Chondrocyte (in vitro differentiated cells): Measurements from ENCODE around the gene COL5A1. TPM values are rescaled to one million over a fixed set of nuclear protein-coding genes. Genes with fewer than 3 reads are reported as not detected.

Source experiments
- DNase-seq: peaks from one replicate; pipeline ENCODE4 v3.0.0; 2021; ENCODE audit warnings: mixed read lengths, low spot score
- H3K27ac Mint-ChIP-seq: one replicate; pipeline ENCODE4 v1.8.0; 2021; ENCODE audit warnings: mild to moderate bottlenecking, moderate library complexity, mixed read lengths; ENCODE audit not compliant: unreplicated experiment
- H3K27me3 Mint-ChIP-seq: 2 replicates; pipeline ENCODE4 v1.8.0; 2021; ENCODE audit warnings: low read depth, mixed read lengths
- H3K36me3 Mint-ChIP-seq: 2 replicates; pipeline ENCODE4 v1.8.0; 2021; ENCODE audit warnings: low read depth, mixed read lengths
- H3K4me1 Mint-ChIP-seq: 2 replicates; pipeline ENCODE4 v1.8.0; 2021; ENCODE audit warnings: low read depth, mild to moderate bottlenecking, mixed read lengths
- H3K4me3 Mint-ChIP-seq: one replicate; pipeline ENCODE4 v1.8.0; 2021; ENCODE audit warnings: mild to moderate bottlenecking, moderate library complexity, mixed read lengths; ENCODE audit not compliant: unreplicated experiment
- H3K9me3 Mint-ChIP-seq: 2 replicates; pipeline ENCODE4 v1.8.0; 2021; ENCODE audit warnings: low read depth, mixed read lengths
- total RNA-seq: library from RNA; stranded (reverse); gene quantifications from 3 replicates; pipeline ENCODE4 v1.2.1, GENCODE V29; 2021
- TF ChIP-seq, protein P1 (sequence below): fragments of 200-600 bp; sonication (generic); IDR thresholded peaks from 2 replicates; pipeline ENCODE4 v1.5.0; 2021; ENCODE audit warnings: antibody characterized with exemption, mild to moderate bottlenecking, moderate library complexity

COL5A1 gene
- total RNA-seq, 1 donor from 2014 or later: 2,235 TPM

DNA sequence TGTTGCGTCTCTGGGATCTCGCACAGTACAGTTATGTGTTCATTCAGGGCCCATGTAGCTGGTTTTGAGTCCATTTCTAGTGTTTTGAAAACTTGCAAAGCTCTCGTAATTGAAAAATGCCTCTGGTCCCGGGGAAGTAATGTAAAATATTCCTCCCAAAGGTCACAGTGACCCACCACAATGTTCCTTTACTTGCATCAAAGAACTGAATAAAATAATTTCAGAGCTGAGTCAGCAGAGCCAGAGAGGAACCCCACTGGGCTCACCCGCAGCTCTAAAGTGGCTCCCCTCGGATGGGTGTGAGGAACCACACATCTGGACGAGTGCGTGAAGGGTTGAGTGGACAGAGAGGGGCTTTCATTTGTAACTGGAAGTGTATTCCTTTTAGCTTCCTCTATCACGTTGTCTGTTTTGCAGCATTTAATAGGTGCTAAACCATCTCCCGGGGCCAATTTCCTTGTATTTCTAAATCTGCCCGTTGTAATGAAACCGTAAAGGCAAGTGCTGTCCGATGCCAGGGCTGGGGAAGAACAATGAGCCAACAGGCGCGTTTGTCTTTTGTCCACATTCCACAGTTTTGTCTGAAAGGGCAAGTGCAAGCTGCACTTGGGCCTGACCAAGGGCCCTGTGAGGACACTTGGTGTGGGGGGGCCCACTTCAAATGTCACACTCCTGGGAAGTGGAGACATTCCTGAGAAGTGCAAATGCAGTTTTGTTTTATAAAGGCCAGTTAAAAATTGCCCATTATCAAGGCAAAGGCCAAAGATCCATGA lies 29.9 kb downstream of the COL5A1 start:
- Mint-ChIP-seq H3K27me3 (no peaks in the 10 kb centered on the region), H3K4me1 (peaks cover 95% of the 10 kb centered on the region)
- TF ChIP-seq, protein P1, sequence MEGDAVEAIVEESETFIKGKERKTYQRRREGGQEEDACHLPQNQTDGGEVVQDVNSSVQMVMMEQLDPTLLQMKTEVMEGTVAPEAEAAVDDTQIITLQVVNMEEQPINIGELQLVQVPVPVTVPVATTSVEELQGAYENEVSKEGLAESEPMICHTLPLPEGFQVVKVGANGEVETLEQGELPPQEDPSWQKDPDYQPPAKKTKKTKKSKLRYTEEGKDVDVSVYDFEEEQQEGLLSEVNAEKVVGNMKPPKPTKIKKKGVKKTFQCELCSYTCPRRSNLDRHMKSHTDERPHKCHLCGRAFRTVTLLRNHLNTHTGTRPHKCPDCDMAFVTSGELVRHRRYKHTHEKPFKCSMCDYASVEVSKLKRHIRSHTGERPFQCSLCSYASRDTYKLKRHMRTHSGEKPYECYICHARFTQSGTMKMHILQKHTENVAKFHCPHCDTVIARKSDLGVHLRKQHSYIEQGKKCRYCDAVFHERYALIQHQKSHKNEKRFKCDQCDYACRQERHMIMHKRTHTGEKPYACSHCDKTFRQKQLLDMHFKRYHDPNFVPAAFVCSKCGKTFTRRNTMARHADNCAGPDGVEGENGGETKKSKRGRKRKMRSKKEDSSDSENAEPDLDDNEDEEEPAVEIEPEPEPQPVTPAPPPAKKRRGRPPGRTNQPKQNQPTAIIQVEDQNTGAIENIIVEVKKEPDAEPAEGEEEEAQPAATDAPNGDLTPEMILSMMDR: no peak

DNA sequence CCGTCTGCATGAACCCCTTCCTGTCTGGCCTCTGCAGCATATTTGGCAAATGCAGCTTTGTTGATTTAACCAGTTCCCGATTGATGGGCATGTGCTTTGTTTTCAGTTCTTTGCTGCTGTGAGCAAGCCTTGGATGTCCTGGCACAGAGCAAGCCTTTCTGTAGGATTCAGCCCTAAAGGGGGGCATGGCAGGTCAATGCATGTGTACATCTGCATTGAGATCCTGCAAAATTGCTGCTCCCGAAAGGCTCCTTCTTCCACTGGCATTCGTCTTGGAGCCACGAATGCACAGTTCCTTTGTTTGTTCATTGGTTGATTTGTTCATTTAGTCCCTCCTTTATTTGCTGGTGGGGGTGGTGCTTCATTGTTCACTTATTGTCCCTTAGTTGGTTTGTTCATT lies 34.8 kb downstream of the COL5A1 start:
- peaks cover 4% of the 10 kb centered on the region for H3K9me3 Mint-ChIP-seq
- peaks cover 74% of the 10 kb centered on the region for H3K4me1 Mint-ChIP-seq

More for the DNA sequence above, 29.9 kb downstream of the COL5A1 start:
- Mint-ChIP-seq H3K9me3 (peaks cover 4% of the 10 kb centered on the region), H3K4me3 (peak overlapping the region; percentile 34), H3K27ac (peak overlapping the region; percentile 90), H3K36me3 (peaks cover 29% of the 10 kb centered on the region)
- DNase-seq: no peak

DNA sequence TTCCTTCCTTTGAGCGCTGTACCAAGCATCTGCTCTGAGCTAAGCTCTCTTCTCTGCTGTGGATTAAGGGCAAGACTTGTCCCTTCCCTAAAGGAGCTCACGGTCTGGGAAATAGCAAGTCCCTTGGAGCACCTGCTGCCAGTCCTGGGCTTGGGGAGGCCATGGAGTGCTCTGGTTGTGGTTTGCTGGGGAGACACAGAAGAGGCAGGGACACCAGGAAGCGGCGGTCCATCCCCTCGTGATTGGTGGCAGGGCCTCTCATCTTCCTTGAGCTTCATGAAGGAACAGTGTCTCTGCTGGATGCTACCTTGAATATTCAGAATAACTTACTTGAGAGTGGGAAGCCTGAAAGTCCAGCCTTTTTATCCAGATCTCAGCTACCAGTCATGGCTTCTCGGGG lies 35.3 kb downstream of the COL5A1 start:
- H3K36me3 Mint-ChIP-seq: peaks cover 19% of the 10 kb centered on the region
- TF ChIP-seq, protein P1: no peak
- H3K27me3 Mint-ChIP-seq: no peaks in the 10 kb centered on the region
- DNase-seq: peak; percentile 44
- H3K4me1 Mint-ChIP-seq: peaks cover 68% of the 10 kb centered on the region
- H3K9me3 Mint-ChIP-seq: peaks cover 4% of the 10 kb centered on the region
- H3K4me3 Mint-ChIP-seq: no peak overlapping the region
- peak overlapping the region; percentile 55 for H3K27ac Mint-ChIP-seq

More for the DNA sequence above, 34.8 kb downstream of the COL5A1 start:
- Mint-ChIP-seq H3K27ac (peak overlapping the region; percentile 55), H3K36me3 (peaks cover 19% of the 10 kb centered on the region), H3K27me3 (no peaks in the 10 kb centered on the region), H3K4me3 (peak overlapping the region; percentile 11)
- TF ChIP-seq, protein P1: no peak
- DNase-seq: peak; percentile 14

DNA sequence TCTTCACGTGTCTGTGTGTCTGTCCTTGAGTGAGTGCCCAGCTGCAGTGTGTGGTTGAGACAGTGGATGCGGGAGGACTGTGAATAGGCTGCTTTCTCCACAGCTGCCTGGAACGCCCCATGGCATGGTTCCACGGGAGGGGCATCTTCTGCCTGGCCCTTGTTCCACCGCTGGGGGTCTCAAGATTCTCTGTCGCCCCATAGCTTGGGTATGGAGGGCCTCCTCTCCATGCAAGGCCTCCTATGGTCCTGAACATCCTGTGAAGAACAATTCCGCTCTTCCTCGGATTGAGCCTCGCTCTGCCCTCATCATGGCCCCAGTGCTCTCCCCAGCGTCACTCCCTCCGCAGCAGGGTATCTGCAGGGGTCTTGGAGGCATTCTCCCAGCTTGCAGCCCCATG lies 36.1 kb downstream of the COL5A1 start:
- TF ChIP-seq, protein P1: no peak
- Mint-ChIP-seq H3K4me1 (peaks cover 61% of the 10 kb centered on the region), H3K27me3 (no peaks in the 10 kb centered on the region), H3K4me3 (no peak overlapping the region), H3K27ac (peak overlapping the region; percentile 66), H3K36me3 (peaks cover 19% of the 10 kb centered on the region), H3K9me3 (peaks cover 4% of the 10 kb centered on the region)
- DNase-seq: peak; percentile 60

DNA sequence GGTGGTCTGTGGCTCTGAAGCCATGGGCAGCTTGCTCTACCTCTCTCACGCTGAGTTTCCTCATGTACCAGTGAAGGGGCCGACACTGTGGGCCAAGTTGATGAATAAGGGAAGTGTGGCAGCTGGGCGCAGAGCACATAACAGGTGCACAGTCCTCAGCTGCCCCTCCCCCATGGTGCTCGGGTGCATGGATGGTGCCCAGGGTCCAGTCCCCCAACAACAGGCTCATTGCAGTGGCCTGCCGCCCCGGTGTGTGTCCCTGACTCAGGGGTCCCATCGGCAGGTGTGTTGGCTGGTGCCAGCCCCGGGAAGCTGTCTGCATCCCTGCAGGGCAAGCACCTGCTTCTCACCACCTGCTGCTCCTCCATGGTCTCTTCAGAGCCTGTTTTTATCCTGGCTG lies 36.6 kb downstream of the COL5A1 start:
- peaks cover 57% of the 10 kb centered on the region for H3K4me1 Mint-ChIP-seq
- TF ChIP-seq, protein P1: no peak
- no peaks in the 10 kb centered on the region for H3K27me3 Mint-ChIP-seq
- peak; percentile 91 for DNase-seq
- peaks cover 15% of the 10 kb centered on the region for H3K36me3 Mint-ChIP-seq
- peaks cover 4% of the 10 kb centered on the region for H3K9me3 Mint-ChIP-seq
- H3K27ac Mint-ChIP-seq: no peak overlapping the region
- H3K4me3 Mint-ChIP-seq: peak overlapping the region; percentile 6
